Neural crest cell (in vitro differentiated cells): ENCODE results near the gene HNRNPF. TPM values are rescaled to one million over a fixed set of nuclear protein-coding genes. Genes with fewer than 3 reads are reported as not detected.

ENCODE experiments used
- DNase-seq: peaks from one replicate; pipeline ENCODE4 v3.0.0; 2021; ENCODE audit warnings: low read depth, mixed read lengths, low spot score
- H3K27ac Mint-ChIP-seq: one replicate; pipeline ENCODE4 v1.8.0; 2021; ENCODE audit warnings: mild to moderate bottlenecking, mixed read lengths; ENCODE audit not compliant: unreplicated experiment
- H3K27me3 Mint-ChIP-seq: 2 replicates; pipeline ENCODE4 v1.8.0; 2021; ENCODE audit warnings: low read depth, mild to moderate bottlenecking, mixed read lengths
- H3K36me3 Mint-ChIP-seq: 2 replicates; pipeline ENCODE4 v1.8.0; 2021; ENCODE audit warnings: low read depth, mild to moderate bottlenecking, mixed read lengths
- H3K4me1 Mint-ChIP-seq: 2 replicates; pipeline ENCODE4 v1.8.0; 2021; ENCODE audit warnings: mixed read lengths
- H3K4me3 Mint-ChIP-seq: one replicate; pipeline ENCODE4 v1.8.0; 2021; ENCODE audit warnings: mild to moderate bottlenecking, mixed read lengths
- H3K9me3 Mint-ChIP-seq: 2 replicates; pipeline ENCODE4 v1.8.0; 2021; ENCODE audit warnings: mixed read lengths
- total RNA-seq: library from RNA; stranded (reverse); gene quantifications from 2 replicates; pipeline ENCODE4 v1.2.1, GENCODE V29; 2021
- TF ChIP-seq, protein P1 (sequence below): fragments of 200-600 bp; sonication (generic); conservative IDR thresholded peaks from 2 replicates; pipeline ENCODE4 v1.5.0; 2021; ENCODE audit warnings: antibody characterized with exemption, mild to moderate bottlenecking

Gene HNRNPF
- total RNA-seq, 1 donor from 2014 or later, result 284 TPM

DNA sequence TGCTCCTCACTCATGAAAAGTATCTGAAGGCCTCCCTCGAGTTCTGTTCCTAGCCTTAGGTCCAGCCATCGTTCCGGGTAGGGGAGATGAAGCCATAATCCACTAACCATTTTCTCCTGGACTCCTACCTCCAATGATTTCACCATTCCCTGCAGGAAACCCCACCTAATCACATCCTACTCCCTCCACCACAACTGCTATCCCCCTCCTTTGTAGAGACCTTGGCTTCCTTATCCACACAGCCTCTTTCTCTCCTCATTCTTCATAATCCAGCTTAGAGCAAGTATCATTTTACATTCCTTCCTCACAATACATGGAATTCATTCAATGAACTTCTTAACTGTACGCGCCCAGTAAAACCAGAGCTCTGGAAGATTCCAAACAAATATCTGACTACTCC lies 18.7 kb downstream of the HNRNPF start:
- Mint-ChIP-seq H3K4me1 (peaks cover 35% of the 10 kb centered on the region), H3K9me3 (no peaks in the 10 kb centered on the region), H3K27ac (peak overlapping the region; percentile 43), H3K4me3 (peak overlapping the region; percentile 31), H3K27me3 (no peaks in the 10 kb centered on the region), H3K36me3 (peaks cover 35% of the 10 kb centered on the region)
- TF ChIP-seq, protein P1, sequence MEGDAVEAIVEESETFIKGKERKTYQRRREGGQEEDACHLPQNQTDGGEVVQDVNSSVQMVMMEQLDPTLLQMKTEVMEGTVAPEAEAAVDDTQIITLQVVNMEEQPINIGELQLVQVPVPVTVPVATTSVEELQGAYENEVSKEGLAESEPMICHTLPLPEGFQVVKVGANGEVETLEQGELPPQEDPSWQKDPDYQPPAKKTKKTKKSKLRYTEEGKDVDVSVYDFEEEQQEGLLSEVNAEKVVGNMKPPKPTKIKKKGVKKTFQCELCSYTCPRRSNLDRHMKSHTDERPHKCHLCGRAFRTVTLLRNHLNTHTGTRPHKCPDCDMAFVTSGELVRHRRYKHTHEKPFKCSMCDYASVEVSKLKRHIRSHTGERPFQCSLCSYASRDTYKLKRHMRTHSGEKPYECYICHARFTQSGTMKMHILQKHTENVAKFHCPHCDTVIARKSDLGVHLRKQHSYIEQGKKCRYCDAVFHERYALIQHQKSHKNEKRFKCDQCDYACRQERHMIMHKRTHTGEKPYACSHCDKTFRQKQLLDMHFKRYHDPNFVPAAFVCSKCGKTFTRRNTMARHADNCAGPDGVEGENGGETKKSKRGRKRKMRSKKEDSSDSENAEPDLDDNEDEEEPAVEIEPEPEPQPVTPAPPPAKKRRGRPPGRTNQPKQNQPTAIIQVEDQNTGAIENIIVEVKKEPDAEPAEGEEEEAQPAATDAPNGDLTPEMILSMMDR, result no peak
- DNase-seq, result no peak

- Mint-ChIP-seq H3K27ac (no peak overlapping the region), H3K4me3 (no peak overlapping the region)
Measured at GRCh38 chr10:43389867-43390266, 19.1 kb downstream of the HNRNPF start.

DNA sequence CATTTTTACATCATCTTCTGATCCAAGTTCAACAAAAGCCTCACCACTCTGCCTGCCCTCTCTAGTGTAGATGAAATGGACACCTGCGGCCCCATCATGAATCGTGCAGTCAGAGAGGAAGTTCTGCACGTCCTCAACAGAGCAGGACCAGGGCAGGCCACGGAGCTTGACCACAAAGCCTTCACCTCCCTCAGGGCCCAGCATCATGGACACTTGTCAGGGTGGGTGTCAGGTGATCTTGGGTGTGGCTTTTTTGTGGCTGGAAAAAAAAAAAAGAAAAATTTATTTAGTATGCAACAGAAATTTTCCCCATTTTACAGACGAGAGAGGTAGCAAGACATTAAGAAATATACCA lies 21.3 kb downstream of the HNRNPF start:
- H3K4me3 Mint-ChIP-seq, result no peak overlapping the region
- no peaks in the 10 kb centered on the region for H3K9me3 Mint-ChIP-seq
- H3K36me3 Mint-ChIP-seq, result peaks cover 25% of the 10 kb centered on the region
- no peaks in the 10 kb centered on the region for H3K27me3 Mint-ChIP-seq
- DNase-seq, result no peak
- H3K4me1 Mint-ChIP-seq, result peaks cover 17% of the 10 kb centered on the region
- TF ChIP-seq, protein P1, result no peak
- H3K27ac Mint-ChIP-seq, result no peak overlapping the region

More at GRCh38 chr10:43389867-43390266, 19.1 kb downstream of the HNRNPF start:
- TF ChIP-seq, protein P1, result no peak
- DNase-seq, result no peak
- H3K9me3 Mint-ChIP-seq, result no peaks in the 10 kb centered on the region
- H3K27me3 Mint-ChIP-seq, result no peaks in the 10 kb centered on the region
- H3K4me1 Mint-ChIP-seq, result peaks cover 31% of the 10 kb centered on the region
- peaks cover 33% of the 10 kb centered on the region for H3K36me3 Mint-ChIP-seq

GRCh38 chr10:43386981-43387677 lies 21.9 kb downstream of the HNRNPF start:
- Mint-ChIP-seq H3K4me1 (peaks cover 14% of the 10 kb centered on the region), H3K36me3 (peaks cover 22% of the 10 kb centered on the region)
- TF ChIP-seq, protein P1, result no peak

DNA sequence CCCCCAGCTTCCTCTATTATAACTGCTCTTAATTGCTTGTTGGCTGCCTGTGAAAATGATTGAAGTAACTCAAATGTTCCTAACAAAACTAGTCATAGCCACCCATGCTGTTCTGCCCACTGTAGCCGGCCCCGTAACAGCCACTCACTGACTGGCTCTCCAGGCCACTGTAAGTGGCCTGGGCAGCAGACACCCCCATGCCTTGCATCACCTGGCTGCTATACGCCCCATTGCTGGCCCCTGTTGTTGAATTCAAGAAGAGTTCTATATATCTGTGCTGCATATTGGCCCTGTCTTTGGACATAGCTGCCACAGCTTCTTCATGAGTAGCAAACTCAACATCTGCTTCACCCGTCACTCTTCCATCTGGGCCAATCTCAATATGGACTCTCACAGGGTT lies 22.4 kb downstream of the HNRNPF start:
- no peak overlapping the region for H3K4me3 Mint-ChIP-seq

More at GRCh38 chr10:43386981-43387677, 21.9 kb downstream of the HNRNPF start:
- H3K4me3 Mint-ChIP-seq, result no peak overlapping the region
- no peaks in the 10 kb centered on the region for H3K9me3 Mint-ChIP-seq
- H3K27me3 Mint-ChIP-seq, result no peaks in the 10 kb centered on the region
- H3K27ac Mint-ChIP-seq, result peak overlapping the region; percentile 68
- no peak for DNase-seq

More for the DNA sequence above, 22.4 kb downstream of the HNRNPF start:
- no peak for DNase-seq
- Mint-ChIP-seq H3K27ac (no peak overlapping the region), H3K4me1 (peaks cover 11% of the 10 kb centered on the region), H3K36me3 (peaks cover 19% of the 10 kb centered on the region), H3K9me3 (no peaks in the 10 kb centered on the region), H3K27me3 (no peaks in the 10 kb centered on the region)
- TF ChIP-seq, protein P1, result no peak
